NT2/D1 (cell line): ENCODE data around the gene SPDL1.

Source experiments
- SUZ12 ChIP-seq: IDR thresholded peaks from 2 replicates; pipeline ENCODE4 v1.6.1; 2011; ENCODE audit not compliant: insufficient read length, insufficient read depth; ENCODE audit errors: extremely low read depth
- YY1 ChIP-seq: IDR thresholded peaks from 2 replicates; pipeline ENCODE4 v1.6.1; 2011; ENCODE audit not compliant: insufficient read length, insufficient read depth
- ZNF274 ChIP-seq: IDR thresholded peaks from 2 replicates; pipeline ENCODE4 v1.6.1; 2011; ENCODE audit warnings: mild to moderate bottlenecking, low read depth, low read length

DNA sequence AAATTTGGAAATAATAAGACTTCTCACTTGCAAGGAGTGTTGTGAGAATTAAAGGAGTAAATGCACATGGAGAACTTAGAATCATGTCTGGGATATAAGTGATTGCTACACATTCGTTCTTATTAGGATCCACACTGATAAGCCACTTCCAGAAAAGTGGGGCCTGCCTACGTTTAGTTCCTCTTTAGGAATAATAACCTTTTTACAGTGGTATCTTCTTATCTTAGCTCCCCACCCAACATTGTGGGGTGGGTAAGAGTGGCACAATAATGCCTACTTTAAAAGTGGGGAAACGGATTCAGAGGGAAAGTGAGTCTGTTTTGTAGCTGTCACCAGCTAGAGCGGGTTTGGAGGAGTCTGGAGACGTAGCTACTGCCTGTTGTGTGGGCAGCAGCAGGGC lies 69.5 kb downstream of the SPDL1 start:
- no peak for TF ChIP-seq ZNF274
- no peak for TF ChIP-seq YY1
- TF ChIP-seq SUZ12 = no peak
